ENCODE results near the gene TIGIT.

DNA sequence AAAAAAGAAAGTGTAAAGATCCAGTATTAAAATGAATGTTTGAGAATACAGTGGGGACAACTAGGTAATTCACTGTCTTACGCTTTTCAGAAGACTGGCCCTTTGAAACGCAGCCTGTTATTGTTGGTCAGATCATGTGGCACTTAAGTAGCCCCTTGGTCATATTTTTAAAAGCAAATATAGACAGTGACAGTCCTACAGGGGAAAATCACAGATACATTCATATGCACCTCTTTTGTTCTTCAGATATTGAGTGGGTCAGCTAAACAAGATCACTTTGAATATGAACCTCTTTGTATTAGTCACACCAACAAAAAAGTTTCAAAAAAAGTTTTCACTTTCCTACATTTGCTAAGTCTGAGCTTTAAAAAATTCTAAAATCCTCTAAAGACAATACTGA, 36.0 kb downstream of the TIGIT start:
- no peak for TF ChIP-seq EZH2 (IDR thresholded peaks at IDR 0.05; ENCODE audit: low read depth)
- TF ChIP-seq, protein P1, sequence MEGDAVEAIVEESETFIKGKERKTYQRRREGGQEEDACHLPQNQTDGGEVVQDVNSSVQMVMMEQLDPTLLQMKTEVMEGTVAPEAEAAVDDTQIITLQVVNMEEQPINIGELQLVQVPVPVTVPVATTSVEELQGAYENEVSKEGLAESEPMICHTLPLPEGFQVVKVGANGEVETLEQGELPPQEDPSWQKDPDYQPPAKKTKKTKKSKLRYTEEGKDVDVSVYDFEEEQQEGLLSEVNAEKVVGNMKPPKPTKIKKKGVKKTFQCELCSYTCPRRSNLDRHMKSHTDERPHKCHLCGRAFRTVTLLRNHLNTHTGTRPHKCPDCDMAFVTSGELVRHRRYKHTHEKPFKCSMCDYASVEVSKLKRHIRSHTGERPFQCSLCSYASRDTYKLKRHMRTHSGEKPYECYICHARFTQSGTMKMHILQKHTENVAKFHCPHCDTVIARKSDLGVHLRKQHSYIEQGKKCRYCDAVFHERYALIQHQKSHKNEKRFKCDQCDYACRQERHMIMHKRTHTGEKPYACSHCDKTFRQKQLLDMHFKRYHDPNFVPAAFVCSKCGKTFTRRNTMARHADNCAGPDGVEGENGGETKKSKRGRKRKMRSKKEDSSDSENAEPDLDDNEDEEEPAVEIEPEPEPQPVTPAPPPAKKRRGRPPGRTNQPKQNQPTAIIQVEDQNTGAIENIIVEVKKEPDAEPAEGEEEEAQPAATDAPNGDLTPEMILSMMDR (conservative IDR thresholded peaks at IDR 0.05), result no peak

Measured in PC-9 (cell line).